ENCODE measurements around the gene LRG1. TPM values are rescaled to one million over a fixed set of nuclear protein-coding genes. Genes with fewer than 3 reads are reported as not detected.

LRG1 gene
- total and polyA plus RNA-seq, 10 of the 15 experiments (the other 5 are each of a cell fraction or from before 2014, with no cell fraction given) = 0.29 to 4.7 (median 0.58) TPM

- in situ Hi-C loops (cut with MboI) = no loop called here
- ChIA-PET POLR2A (no interaction called here), RAD21 (ENCODE audit: unreplicated experiment) (no interaction called here), SMC1A (ENCODE audit: uncharacterized antibody, unreplicated experiment) (no interaction called here), CTCF (no interaction called here)
- Histone ChIP-seq H3K9me3 (replicated peaks; ENCODE audit: control insufficient read depth, insufficient read depth, low read length) (no peaks in the 10 kb centered on the region), H3K79me2 (ENCODE audit: control insufficient read depth, insufficient read depth, low read length) (no peaks in the 10 kb centered on the region), H3K4me2 (ENCODE audit: control insufficient read depth, insufficient read depth) (no peak overlapping the region), H3K27ac (ENCODE audit: control insufficient read depth, insufficient read depth) (no peak overlapping the region), H3K4me1 (ENCODE audit: control insufficient read depth, insufficient read depth, low read length) (no peaks in the 10 kb centered on the region), H4K20me1 (ENCODE audit: control insufficient read depth, insufficient read depth) (no peaks in the 10 kb centered on the region), H3K4me3 (no peak overlapping the region), H3K9ac (ENCODE audit: control insufficient read depth, insufficient read depth, low read length) (no peak overlapping the region), H3K27me3 (replicated peaks in 1 of 2; ENCODE audit: control insufficient read depth in 2 of 2, insufficient read depth in 2 of 2, low read length in 1 of 2) (no peaks in the 10 kb centered on the region), H3K36me3 (ENCODE audit: control insufficient read depth in 2 of 2, insufficient read depth in 2 of 2, low read length in 1 of 2) (no peaks in the 10 kb centered on the region), H2AFZ (ENCODE audit: control insufficient read depth, low read depth, low read length) (no peak overlapping the region)
- 51% methylated on average over 17 of the region's 17 CpGs for WGBS (ENCODE audit: insufficient coverage, insufficient replicate concordance, low lambda C conversion rate, missing lambda C conversion rate)
- no peak for DNase-seq (ENCODE audit: low read depth, low spot score)
- no TSS peak for BruUV-seq (replicated peaks)
- no peak for ATAC-seq
- no peak for FAIRE-seq
- intact Hi-C loops (cut with micrococcal nuclease; ENCODE audit: unreplicated experiment) = no loop called here
- TF ChIP-seq GATAD2B (conservative IDR thresholded peaks at IDR 0.05; ENCODE audit: low read depth) (no peak), EP300 (IDR thresholded peaks at IDR 0.05; ENCODE audit: borderline replicate concordance in 1 of 2, control insufficient read depth in 1 of 2, low read depth in 2 of 2, low read length in 2 of 2) (no peak), KDM1A (IDR thresholded peaks at IDR 0.05; ENCODE audit: borderline replicate concordance) (no peak)
Observed at GRCh38 chr19:4512070-4512469, 27.8 kb downstream of the LRG1 start.

GRCh38 chr19:4511300-4512054 lies 28.4 kb downstream of the LRG1 start:
- no peaks in the 10 kb centered on the region for H3K79me2 ChIP-seq (ENCODE audit: control insufficient read depth, insufficient read depth, low read length)
- intact Hi-C loops (cut with micrococcal nuclease; ENCODE audit: unreplicated experiment) (no loop called here), in situ Hi-C loops (cut with MboI) (no loop called here)
- no peak overlapping the region for H3K4me3 ChIP-seq
- FAIRE-seq (no peak), ATAC-seq (no peak), DNase-seq (ENCODE audit: low read depth, low spot score) (no peak)
- H2AFZ ChIP-seq (ENCODE audit: control insufficient read depth, low read depth, low read length) = no peak overlapping the region
- ChIA-PET CTCF (no interaction called here), POLR2A (no interaction called here), RAD21 (ENCODE audit: unreplicated experiment) (no interaction called here), SMC1A (ENCODE audit: uncharacterized antibody, unreplicated experiment) (no interaction called here)
- no peak overlapping the region for H3K27ac ChIP-seq (ENCODE audit: control insufficient read depth, insufficient read depth)
- WGBS (ENCODE audit: insufficient coverage, insufficient replicate concordance, low lambda C conversion rate, missing lambda C conversion rate) = 71% methylated on average over 27 of the region's 27 CpGs
- BruUV-seq (replicated peaks) = no TSS peak
- no peaks in the 10 kb centered on the region for H4K20me1 ChIP-seq (ENCODE audit: control insufficient read depth, insufficient read depth)
- H3K9me3 ChIP-seq (replicated peaks; ENCODE audit: control insufficient read depth, insufficient read depth, low read length) = no peaks in the 10 kb centered on the region
- H3K9ac ChIP-seq (ENCODE audit: control insufficient read depth, insufficient read depth, low read length) = no peak overlapping the region
- no peaks in the 10 kb centered on the region for H3K4me1 ChIP-seq (ENCODE audit: control insufficient read depth, insufficient read depth, low read length)
- no peaks in the 10 kb centered on the region for H3K27me3 ChIP-seq (replicated peaks in 1 of 2; ENCODE audit: control insufficient read depth in 2 of 2, insufficient read depth in 2 of 2, low read length in 1 of 2)
- H3K36me3 ChIP-seq (ENCODE audit: control insufficient read depth in 2 of 2, insufficient read depth in 2 of 2, low read length in 1 of 2) = no peaks in the 10 kb centered on the region
- H3K4me2 ChIP-seq (ENCODE audit: control insufficient read depth, insufficient read depth) = no peak overlapping the region
- TF ChIP-seq TAF1 (IDR thresholded peaks at IDR 0.05; ENCODE audit: borderline replicate concordance, low read depth, low read length) (no peak), NFYA (IDR thresholded peaks at IDR 0.05; ENCODE audit: borderline replicate concordance, low read depth, low read length) (no peak), CBFB (IDR thresholded peaks at IDR 0.05; ENCODE audit: low read depth) (no peak), NR2F1 (conservative IDR thresholded peaks at IDR 0.05) (no peak), ZBED1 (IDR thresholded peaks at IDR 0.05; ENCODE audit: borderline replicate concordance) (no peak), NRF1 (conservative IDR thresholded peaks at IDR 0.05; ENCODE audit: low read depth, low read length) (no peak), BCLAF1 (IDR thresholded peaks at IDR 0.05) (no peak), EZH2 (IDR thresholded peaks at IDR 0.05; ENCODE audit: borderline replicate concordance, control insufficient read depth, low read depth, low read length) (no peak), EGR1 (IDR thresholded peaks at IDR 0.05; ENCODE audit: borderline replicate concordance in 1 of 2, low read depth in 2 of 2, low read length in 2 of 2) (no peak), PML (IDR thresholded peaks at IDR 0.05; ENCODE audit: low read length) (no peak)
